Lower leg skin (tissue), 3 donors: Measurements from ENCODE around the gene SEMA7A.

Experiments used
- CTCF ChIP-seq, 3 donors: fragments of 450-650 bp; IDR thresholded peaks; one replicate each; pipeline ENCODE4 v1.5.1; 2016; ENCODE audit warnings: antibody characterized with exemption in 3 of 3, mild to moderate bottlenecking in 3 of 3, moderate library complexity in 2 of 3
- POLR2A ChIP-seq, 2 donors: fragments of 450-650 bp; IDR thresholded peaks; one replicate each; pipeline ENCODE4 v1.6.1; 2016 to 2017; ENCODE audit warnings: antibody characterized with exemption in 2 of 2, mild to moderate bottlenecking in 1 of 2, moderate library complexity in 1 of 2

DNA sequence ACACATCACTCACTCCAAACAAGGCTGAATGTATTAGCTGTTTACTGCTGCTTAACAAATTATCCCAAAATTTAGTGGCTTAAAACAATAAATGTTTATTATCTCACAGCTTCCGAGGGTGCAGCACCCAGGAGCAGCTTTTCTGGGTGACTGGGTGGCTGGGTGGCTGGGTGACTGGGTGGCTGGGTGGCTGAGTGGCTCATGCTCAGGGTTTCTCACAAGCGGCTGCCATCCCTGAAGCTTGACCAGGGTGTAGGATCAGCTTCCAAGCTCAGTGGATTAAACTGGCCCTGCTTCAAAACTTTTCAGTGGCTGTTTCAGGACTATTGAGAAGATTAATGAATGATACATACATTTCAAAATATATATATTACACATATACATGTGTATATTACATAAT lies 64.0 kb downstream of the SEMA7A start:
- no peak for TF ChIP-seq CTCF (IDR thresholded peaks at IDR 0.05)
- TF ChIP-seq POLR2A (IDR thresholded peaks at IDR 0.05): no peak
